ENCODE measurements around the gene NEK11. TPM values are rescaled to one million over a fixed set of nuclear protein-coding genes. Genes with fewer than 3 reads are reported as not detected.
"Not testable (repeated sequence)": the region's sequence is repeated elsewhere in the genome, so short reads cannot be mapped to it uniquely, and the experiment has no call there.

The NEK11 gene
- total RNA-seq, 4 donors from 2014 or later, result 14.8 to 34.0 (median 28.2) TPM

- peaks cover 0 to 19% of the 10 kb centered on the region in 2 donors for H3K4me1 ChIP-seq
- H3K27me3 ChIP-seq, result no peaks in the 10 kb centered on the region
- no peak overlapping the region for H3K4me3 ChIP-seq (replicated peaks in 1 of 3)
- no peaks in the 10 kb centered on the region for H3K9me3 ChIP-seq
- H3K27ac ChIP-seq, result no peak overlapping the region
- TF ChIP-seq CTCF (IDR thresholded peaks at IDR 0.05), result no peak
- no peak for TF ChIP-seq POLR2A (IDR thresholded peaks at IDR 0.05)
- intact Hi-C loops (cut with DNase I), result no loop called here
- WGBS, 2 donors, result 65 to 76% methylated on average over 4 of the region's 4 CpGs
- no peaks in the 10 kb centered on the region for H3K36me3 ChIP-seq
- DNase-seq, result no peak
These were observed 333.6 kb downstream of the NEK11 start for GRCh38 chr3:131360191-131360755.

- H3K27me3 ChIP-seq; H3K36me3 ChIP-seq; H3K9me3 ChIP-seq; intact Hi-C loops (cut with DNase I): not testable (repeated sequence)
- peaks cover 0 to 19% of the 10 kb centered on the region in 2 donors for H3K4me1 ChIP-seq
- DNase-seq, result peak in 1 of 2 donors; percentile 10
- H3K27ac ChIP-seq, result peak overlapping the region; percentile 54 to 81 (median 72)
- H3K4me3 ChIP-seq (replicated peaks in 1 of 3), result peak overlapping the region in 2 of 3 donors; percentile 12 to 42
- WGBS, 2 donors, result 82 to 90% methylated on average over 7 of the region's 7 CpGs
These were observed 334.4 kb downstream of the NEK11 start for GRCh38 chr3:131361066-131361463.

GRCh38 chr3:131361464-131362421 is 335.1 kb downstream of the NEK11 start:
- DNase-seq, result peak; percentile 97 to 99
- Histone ChIP-seq H3K27me3 (no peaks in the 10 kb centered on the region), H3K9me3 (no peaks in the 10 kb centered on the region), H3K36me3 (no peaks in the 10 kb centered on the region), H3K4me1 (peaks cover 0 to 19% of the 10 kb centered on the region in 2 donors), H3K4me3 (replicated peaks in 1 of 3) (peak overlapping the region; percentile 17 to 42 (median 30)), H3K27ac (peak overlapping the region; percentile 61 to 81 (median 72))
- TF ChIP-seq CTCF (IDR thresholded peaks at IDR 0.05) (no peak), POLR2A (IDR thresholded peaks at IDR 0.05) (peak in 1 of 2 donors; percentile 81)
- intact Hi-C loops (cut with DNase I), result no loop called here
- 10 to 13% methylated on average over 22 to 30 of the region's 64 CpGs for WGBS, 2 donors

- Histone ChIP-seq H3K27me3 (no peaks in the 10 kb centered on the region), H3K4me3 (replicated peaks in 1 of 3) (no peak overlapping the region), H3K27ac (no peak overlapping the region), H3K36me3 (no peaks in the 10 kb centered on the region), H3K9me3 (no peaks in the 10 kb centered on the region), H3K4me1 (peaks cover 0 to 19% of the 10 kb centered on the region in 2 donors)
- no peak for DNase-seq
- TF ChIP-seq CTCF (IDR thresholded peaks at IDR 0.05) (no peak), POLR2A (IDR thresholded peaks at IDR 0.05) (no peak)
- intact Hi-C loops (cut with DNase I), result no loop called here
- WGBS, 2 donors, result 89 to 97% methylated on average over 3 of the region's 3 CpGs
These were observed 336.6 kb downstream of the NEK11 start for GRCh38 chr3:131363275-131363674.

GRCh38 chr3:131370935-131371687 is 344.4 kb downstream of the NEK11 start:
- no peak for TF ChIP-seq POLR2A (IDR thresholded peaks at IDR 0.05)
- no peak for TF ChIP-seq CTCF (IDR thresholded peaks at IDR 0.05)

More at GRCh38 chr3:131370935-131371687, 344.4 kb downstream of the NEK11 start:
- Histone ChIP-seq H3K36me3 (no peaks in the 10 kb centered on the region), H3K27me3 (no peaks in the 10 kb centered on the region), H3K9me3 (no peaks in the 10 kb centered on the region), H3K4me3 (replicated peaks in 1 of 3) (no peak overlapping the region), H3K27ac (no peak overlapping the region), H3K4me1 (no peaks in the 10 kb centered on the region)
- WGBS, 2 donors, result 88 to 91% methylated on average over 10 of the region's 10 CpGs
- DNase-seq, result no peak
- intact Hi-C loops (cut with DNase I), result no loop called here

Measured in thyroid gland (tissue), 4 donors.